Umbilical cord (tissue), 2 donors: ENCODE results near the gene SENP3. TPM values are rescaled to one million over a fixed set of nuclear protein-coding genes. Genes with fewer than 3 reads are reported as not detected.

ENCODE experiments used
- DNase-seq: peaks from one replicate; pipeline ENCODE4 v3.0.0-alpha.2; 2015; ENCODE audit warnings: low spot score
- total RNA-seq: library from RNA; depleted of rRNA; stranded (reverse); fragments of >200 nt; gene quantifications from one replicate; pipeline ENCODE4 v1.2.3, GENCODE V29; 2014; ENCODE audit warnings: low replicate concordance; ENCODE audit not compliant: insufficient read depth

Gene SENP3
- 56.6 TPM for total RNA-seq

- DNase-seq = peak; percentile 93
Observed at GRCh38 chr17:7561589-7562207, at the start of gene SENP3. Gene SENP3, plus strand, starts transcription at chr17:7561919. Its CDS starts 1,158 bp downstream, at chr17:7563077.

- DNase-seq = no peak
Observed at GRCh38 chr17:7512105-7512504, 49.6 kb upstream of the SENP3 start.

- no peak for DNase-seq
Observed at GRCh38 chr17:7512824-7513540, 48.7 kb upstream of the SENP3 start.

DNA sequence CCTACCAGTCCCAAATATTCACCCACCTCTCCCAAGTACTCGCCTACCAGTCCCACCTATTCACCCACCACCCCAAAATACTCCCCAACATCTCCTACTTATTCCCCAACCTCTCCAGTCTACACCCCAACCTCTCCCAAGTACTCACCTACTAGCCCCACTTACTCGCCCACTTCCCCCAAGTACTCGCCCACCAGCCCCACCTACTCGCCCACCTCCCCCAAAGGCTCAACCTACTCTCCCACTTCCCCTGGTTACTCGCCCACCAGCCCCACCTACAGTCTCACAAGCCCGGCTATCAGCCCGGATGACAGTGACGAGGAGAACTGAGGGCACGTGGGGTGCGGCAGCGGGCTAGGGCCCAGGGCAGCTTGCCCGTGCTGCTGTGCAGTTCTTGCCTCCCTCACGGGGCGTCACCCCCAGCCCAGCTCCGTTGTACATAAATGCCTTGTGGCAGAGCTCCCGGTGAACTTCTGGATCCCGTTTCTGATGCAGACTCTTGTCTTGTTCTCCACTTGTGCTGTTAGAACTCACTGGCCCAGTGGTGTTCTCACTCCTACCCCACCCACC lies 47.8 kb upstream of the SENP3 start:
- no peak for DNase-seq

DNA sequence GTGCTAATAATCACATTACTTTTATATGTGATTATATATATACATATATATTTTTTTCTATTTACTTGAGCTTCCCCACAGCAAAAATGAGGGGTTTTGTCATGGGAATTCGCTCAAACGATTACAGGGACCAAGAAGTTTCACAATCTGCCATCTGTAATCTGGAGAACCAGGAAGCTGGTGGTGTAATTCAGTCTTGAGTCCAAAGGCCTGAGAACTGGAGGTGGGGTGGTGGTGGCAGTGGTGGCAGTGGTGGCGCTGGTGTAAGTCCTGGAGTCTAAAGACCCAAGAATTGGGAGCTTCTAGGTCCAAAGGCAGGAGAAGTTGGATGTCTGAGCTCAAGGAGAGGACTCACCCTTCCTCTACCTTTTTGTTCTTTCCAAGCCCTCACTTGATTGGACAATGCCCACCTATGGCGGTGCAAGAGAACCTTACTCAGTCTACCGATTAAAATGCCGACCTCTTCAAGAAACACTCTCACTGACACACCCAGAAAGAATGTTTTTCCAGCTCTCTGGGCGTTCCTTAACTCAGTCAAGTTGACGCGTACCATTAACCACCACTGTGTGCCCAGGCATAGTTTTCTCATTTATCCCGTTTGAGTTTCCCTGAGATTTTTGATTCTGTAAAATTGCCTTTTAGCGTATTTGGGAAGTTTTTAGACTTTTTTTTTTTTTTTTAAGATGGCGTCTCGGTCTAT lies 45.7 kb upstream of the SENP3 start:
- DNase-seq = no peak

DNA sequence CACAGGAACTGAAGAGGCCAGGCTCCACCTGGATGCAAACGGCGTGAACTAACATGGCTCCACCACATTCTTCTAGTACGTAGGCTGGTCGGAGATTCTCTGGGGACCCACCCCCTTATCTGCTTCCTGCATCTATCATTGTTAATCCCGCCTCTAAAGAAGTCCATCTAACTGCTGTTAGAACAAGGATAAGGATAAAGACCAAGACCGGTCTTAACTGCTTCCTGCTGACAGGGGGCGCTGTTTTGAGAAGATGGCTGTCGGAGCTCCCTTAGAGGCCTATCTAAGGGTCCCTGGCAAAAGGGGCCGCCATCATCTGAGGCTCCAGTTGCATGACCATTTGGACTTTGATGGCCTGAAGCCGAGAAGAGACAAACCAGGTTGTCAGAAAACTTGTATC lies 38.7 kb upstream of the SENP3 start:
- DNase-seq = no peak

GRCh38 chr17:7528842-7529241 lies 32.9 kb upstream of the SENP3 start:
- DNase-seq = no peak

DNA sequence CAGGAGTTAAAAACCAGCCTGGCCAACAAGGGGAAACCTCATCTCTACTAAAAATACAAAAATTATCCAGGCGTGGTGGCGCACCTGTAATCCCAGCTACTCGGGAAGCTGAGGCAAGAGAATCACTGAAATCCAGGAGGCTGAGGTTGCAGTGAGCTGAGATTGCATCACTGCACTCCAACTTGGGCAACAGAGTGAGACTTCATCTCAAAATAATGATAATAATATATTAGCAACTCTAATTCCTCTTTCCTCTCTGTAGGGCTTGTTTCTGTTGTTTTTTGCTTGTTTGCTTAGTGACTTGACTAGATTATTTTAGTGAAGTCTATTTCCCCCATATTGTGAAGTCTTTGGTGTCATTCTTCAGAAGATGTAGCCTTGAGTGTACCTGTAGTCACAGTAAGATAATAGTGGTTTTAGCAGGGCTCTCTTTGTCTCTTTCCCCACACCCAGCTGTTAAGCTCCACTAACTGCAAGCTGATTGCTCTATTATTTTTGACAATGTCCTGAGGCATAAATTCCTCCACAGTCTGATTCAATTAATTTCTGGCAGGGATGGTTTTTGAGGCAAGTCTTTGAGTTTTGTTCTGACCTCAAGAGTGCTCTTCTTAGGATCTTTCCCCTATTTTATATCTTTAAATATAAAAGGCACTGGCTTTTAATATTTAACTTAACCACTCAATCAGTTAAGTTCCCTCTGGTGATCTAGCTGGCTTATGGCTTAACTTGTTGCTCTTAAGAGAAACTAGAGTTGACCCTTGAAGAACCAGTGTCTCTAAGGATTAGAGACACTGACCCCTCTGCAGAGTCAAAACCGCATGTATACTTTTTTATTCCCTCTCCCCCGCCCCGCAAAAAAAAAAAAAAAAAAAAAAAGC lies 31.5 kb upstream of the SENP3 start:
- no peak for DNase-seq

- DNase-seq = no peak
Observed at GRCh38 chr17:7538050-7538449, 23.7 kb upstream of the SENP3 start.

DNA sequence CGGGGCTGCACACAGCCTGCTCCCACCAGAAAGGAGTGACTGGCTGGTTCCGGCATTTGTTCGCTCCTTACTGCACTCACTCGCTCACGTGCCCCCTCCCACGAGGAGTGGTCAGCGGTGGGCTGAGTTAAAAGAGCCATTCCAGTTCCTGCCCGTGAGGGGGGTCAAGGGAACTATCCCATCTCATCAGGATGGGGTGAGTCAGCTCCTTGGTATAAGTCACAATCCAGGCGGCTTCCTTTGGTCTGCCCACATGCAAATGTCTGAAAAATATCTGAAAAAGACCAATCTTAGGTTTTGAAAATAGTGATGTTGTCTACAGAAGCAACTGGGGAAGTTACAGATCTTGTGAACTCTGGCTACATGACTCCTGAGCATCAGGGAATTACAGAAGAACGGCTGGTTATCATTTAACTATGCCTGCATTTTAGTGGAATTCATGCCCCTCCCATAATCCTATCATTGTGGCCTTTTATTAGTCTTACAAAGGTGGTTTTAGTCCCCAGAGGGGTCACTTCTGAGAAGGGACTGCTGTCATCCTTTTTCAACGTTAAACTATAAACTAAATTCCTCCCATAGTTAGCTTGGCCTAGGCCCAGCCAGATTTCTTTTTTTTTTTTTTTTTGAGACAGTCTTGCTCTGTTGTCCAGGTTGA lies 22.7 kb upstream of the SENP3 start:
- no peak for DNase-seq

DNA sequence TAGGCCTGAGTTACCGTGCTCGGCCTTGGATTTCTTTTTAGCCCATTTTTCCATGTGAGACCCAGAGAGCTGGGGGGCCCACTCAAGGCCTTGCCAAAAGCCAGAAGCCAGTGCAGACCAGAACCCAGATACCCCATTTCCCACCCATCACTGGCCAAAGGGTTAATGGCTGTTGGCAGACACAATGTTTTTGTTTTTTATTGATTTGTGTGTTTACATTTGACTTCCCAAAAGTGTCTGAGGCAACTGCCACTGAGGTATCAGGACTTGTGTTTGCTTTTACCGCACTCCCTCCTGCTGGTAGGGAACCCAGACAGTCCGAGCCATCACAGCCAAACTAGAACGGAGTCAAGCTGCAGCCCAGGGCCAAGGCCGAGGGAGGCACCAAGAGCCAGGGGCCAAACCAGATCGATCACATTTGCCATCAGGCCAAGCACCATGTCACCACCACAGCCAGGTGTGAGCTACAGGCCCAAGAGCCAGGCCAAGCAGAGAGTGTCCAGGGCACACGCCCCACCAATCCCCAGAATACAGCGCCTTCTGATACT lies 20.6 kb upstream of the SENP3 start:
- no peak for DNase-seq

DNA sequence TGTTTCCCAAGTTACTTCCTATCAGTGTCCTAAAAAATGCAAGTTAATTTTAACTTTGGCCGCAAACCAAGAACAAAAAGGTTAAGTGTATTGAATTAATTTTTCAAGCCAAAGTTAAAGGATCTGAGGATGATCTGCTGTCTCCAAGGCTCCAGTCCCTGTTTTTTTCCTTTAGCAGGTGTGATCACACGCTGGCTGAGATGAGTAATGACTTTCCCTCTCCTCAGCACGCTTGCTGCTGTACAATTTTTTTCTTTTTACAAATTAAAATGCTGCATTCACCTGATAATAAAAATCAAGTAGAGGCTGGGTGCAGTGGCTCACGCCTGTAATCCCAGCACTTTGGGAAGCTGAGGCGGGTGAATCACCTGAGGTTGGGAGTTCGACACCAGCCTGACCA lies 16.8 kb upstream of the SENP3 start:
- no peak for DNase-seq

DNA sequence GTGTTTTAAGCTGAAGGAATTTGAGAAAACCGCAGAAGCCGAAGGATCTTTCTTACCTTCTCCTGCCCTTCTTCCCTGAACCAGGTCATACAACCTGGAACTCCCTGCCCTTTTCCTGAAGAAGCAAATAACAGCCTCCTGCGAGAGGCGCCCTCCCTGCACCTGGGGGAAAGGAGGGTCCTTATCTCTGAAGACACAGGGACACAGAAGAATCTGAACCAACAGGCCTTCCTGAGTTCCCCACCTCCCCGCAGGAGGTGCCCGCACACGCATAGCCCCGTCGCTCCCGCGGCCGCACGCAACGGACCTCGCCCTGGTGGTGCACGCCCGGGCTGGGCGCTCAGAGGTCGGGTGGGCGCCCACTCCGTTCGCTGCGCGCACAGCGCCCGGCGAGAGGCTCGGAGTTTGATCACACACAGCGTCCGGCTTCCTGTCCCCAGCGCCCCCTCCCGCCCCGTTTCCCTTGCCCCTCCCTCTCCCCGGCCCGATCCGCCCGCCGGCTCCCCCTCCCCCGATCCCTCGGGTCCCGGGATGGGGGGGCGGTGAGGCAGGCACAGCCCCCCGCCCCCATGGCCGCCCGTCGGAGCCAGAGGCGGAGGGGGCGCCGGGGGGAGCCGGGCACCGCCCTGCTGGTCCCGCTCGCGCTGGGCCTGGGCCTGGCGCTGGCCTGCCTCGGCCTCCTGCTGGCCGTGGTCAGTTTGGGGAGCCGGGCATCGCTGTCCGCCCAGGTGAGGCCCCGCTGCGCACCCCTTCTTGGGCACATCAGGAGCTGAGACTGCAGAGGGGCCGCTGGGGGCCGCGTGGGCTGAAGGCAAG lies 12.9 kb upstream of the SENP3 start, which contains the start of gene TNFSF12:
TSS of gene TNFSF12 (plus strand) at position 474 of the 816 bp plus-strand sequence. CDS start at position 570, 96 bp downstream.
- DNase-seq = peak; percentile 46

DNA sequence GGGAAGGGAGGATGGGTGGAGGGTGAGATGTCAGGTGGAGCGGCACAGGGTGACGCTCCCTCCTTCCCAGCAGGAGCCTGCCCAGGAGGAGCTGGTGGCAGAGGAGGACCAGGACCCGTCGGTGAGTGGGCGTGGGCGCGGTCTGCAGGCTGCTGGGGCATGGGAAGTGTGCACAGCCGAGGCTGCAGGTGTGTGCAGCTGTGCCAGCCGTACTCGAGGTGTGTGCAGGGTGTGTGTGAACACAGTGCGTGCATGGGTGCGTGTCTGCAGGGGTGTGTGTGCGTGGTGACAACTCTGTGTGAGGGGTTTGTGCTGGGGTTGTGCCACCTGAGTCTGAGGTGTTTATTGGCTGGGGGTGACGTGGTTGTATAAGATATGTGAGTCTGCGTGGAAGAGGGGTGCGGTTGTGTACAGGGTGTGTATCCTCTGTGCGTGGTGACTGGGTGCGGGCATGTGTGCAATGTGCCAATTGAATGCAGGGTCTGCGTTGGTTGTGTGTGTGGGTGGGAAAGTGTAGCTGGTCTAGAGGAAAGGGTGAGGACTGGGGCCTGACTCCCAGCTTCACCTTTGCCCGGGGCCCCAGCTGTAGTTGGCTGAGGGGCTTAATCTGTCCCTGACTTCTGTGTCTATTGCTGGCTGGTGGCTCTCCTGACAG lies 12.2 kb upstream of the SENP3 start:
- DNase-seq = no peak

- DNase-seq = no peak
Observed at GRCh38 chr17:7550344-7550743, 11.4 kb upstream of the SENP3 start.

- DNase-seq = no peak
Observed at GRCh38 chr17:7551396-7551795, 10.3 kb upstream of the SENP3 start.

- DNase-seq = peak; percentile 39
Observed at GRCh38 chr17:7552621-7553051, 9.1 kb upstream of the SENP3 start.

GRCh38 chr17:7553356-7553755 lies 8.4 kb upstream of the SENP3 start:
- DNase-seq = no peak
